ENCODE data around the gene CCT8L2.
"Not testable (repeated sequence)": the region's sequence is repeated elsewhere in the genome, so short reads cannot be mapped to it uniquely, and the experiment has no call there.

GRCh38 chr22:16599648-16600047, 7.0 kb upstream of the CCT8L2 start:
- not testable (repeated sequence) for TF ChIP-seq CTCF (conservative IDR thresholded peaks at IDR 0.05; ENCODE audit: low read depth, low read length); MAZ (IDR thresholded peaks at IDR 0.05; ENCODE audit: borderline replicate concordance, low read depth, low read length); POLR2A (IDR thresholded peaks at IDR 0.05; ENCODE audit: low read depth, low read length); SMC3 (IDR thresholded peaks at IDR 0.05; ENCODE audit: low read depth, low read length)
